Small intestine (tissue), 7 donors: Measurements from ENCODE around the gene DHRS2. TPM values are rescaled to one million over a fixed set of nuclear protein-coding genes. Genes with fewer than 3 reads are reported as not detected.
A peak's percentile ranks its signal among the peaks of the same experiment; 100 is the strongest.

Experiments
- DNase-seq, 2 donors: peaks; one replicate each; pipeline versions ENCODE4 v3.0.0 to v3.0.0-alpha.2; 2013
- FAIRE-seq: peaks from 2 replicates; lab custom pipeline; 2012; peaks lifted over from hg19 to GRCh38; lab: Jason Lieb, UNC
- H3K27ac ChIP-seq, 3 donors: one replicate each; pipeline ENCODE4 v1.5.1; 2013; ENCODE audit warnings: low read length in 2 of 3, mild to moderate bottlenecking in 2 of 3, control low read depth in 1 of 3, inconsistent platforms in 1 of 3, low read depth in 1 of 3, moderate library complexity in 1 of 3
- H3K27me3 ChIP-seq, 3 donors: one replicate each; pipeline ENCODE4 v1.6.1; 2013; ENCODE audit warnings: low read length in 3 of 3, inconsistent platforms in 1 of 3; ENCODE audit not compliant: control insufficient read depth in 3 of 3, insufficient read depth in 3 of 3
- H3K36me3 ChIP-seq, 3 donors: one replicate each; pipeline ENCODE4 v1.6.1; 2013; ENCODE audit warnings: low read length in 3 of 3, inconsistent platforms in 1 of 3, low read depth in 1 of 3, mild to moderate bottlenecking in 1 of 3, moderate library complexity in 1 of 3; ENCODE audit not compliant: control insufficient read depth in 3 of 3, insufficient read depth in 2 of 3
- H3K4me1 ChIP-seq, 3 donors: one replicate each; pipeline ENCODE4 v1.6.1; 2013; ENCODE audit warnings: low read length in 2 of 3, inconsistent platforms in 1 of 3, low read depth in 1 of 3, mild to moderate bottlenecking in 1 of 3, moderate library complexity in 1 of 3; ENCODE audit not compliant: control insufficient read depth in 3 of 3, insufficient read depth in 2 of 3
- H3K4me3 ChIP-seq, 3 donors: one replicate each; pipeline ENCODE4 v1.5.1; 2013; ENCODE audit warnings: low read length in 3 of 3, control low read depth in 1 of 3, inconsistent platforms in 1 of 3, low read depth in 1 of 3, mild to moderate bottlenecking in 1 of 3, moderate library complexity in 1 of 3
- H3K9me3 ChIP-seq, 2 donors: one replicate each; pipeline ENCODE4 v1.6.1; 2013; ENCODE audit warnings: low read depth in 1 of 2, low read length in 1 of 2; ENCODE audit not compliant: control insufficient read depth in 2 of 2, insufficient read depth in 1 of 2
- WGBS, 3 donors: extraction: QIAGEN DNeasy Blood & Tissue Kit; methylation state at CpG; one replicate each; pipeline ENCODE4 v1.1.7; 2013; 5-methylcytosine and 5-hydroxymethylcytosine counted together
- polyA plus RNA-seq, 4 donors: library from polyadenylated mRNA; stranded (reverse) in 3 of 4; unstranded in 1 of 4; fragments of 200-250 nt in 3 of 4; fragments of 120-200 nt in 1 of 4; gene quantifications; one replicate each; pipeline versions ENCODE4 v1.2.1 to v1.2.3, GENCODE V29; 2013
- donor health status: healthy with polysubstance abuse.
- donor health status: control.
- donor health status: control.
- donor health status: Bipolar disorder and iron deficiency.
- donor health status: healthy.

The DHRS2 gene
- polyA plus RNA-seq, 4 donors = 0.81 to 1.1 TPM; not detected in 2

DNA sequence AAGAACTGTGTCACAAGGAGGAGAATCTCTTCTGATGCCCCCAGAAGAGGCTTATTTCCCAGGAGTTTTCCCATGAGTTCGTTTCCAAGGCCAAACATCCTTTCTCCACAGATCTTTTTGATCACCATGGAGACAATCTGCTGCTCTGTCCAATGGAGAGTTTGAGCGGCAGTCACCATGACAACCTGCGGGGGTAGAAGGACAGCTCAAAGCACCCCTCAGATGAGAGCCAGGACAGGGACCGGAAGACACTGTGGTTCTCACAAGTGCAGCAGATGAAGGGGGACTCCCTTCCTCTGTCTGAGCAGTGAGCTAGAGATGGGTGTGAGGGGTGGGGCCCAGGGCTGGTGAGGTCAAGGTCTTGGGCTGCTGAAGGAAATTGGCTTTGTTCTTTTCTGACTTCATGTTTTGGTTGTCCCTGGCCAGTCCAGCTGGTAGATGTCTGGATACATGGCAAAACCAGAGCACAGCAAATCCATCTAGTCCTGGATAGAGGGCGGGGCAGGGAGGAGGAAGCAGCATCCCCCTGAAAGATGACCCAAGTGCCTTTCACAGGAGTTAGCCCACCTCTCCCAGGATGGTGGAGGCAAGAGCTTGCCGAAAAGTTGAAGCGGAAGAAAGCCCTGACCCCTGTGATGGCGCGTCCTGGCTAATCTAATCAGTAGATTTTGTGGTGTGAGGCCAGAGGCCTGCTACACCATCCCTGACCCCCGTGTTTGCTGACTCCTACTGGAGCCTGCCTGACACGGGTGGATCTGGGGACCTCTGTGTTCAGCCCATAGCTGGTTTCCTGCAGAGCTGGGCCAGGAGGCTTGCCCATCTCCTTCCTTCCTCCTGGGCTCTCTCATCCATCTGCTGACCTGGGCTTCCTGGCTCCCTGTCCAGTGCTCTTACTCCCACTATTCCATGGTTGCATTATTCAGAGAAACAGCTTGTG lies 24.4 kb downstream of the DHRS2 start:
- H3K4me3 ChIP-seq = no peak overlapping the region
- H3K36me3 ChIP-seq = no peaks in the 10 kb centered on the region
- FAIRE-seq (no peak), DNase-seq (peak in 1 of 2 donors; percentile 4)
- no peaks in the 10 kb centered on the region for H3K9me3 ChIP-seq
- H3K4me1 ChIP-seq = no peaks in the 10 kb centered on the region
- H3K27me3 ChIP-seq = peaks cover 0 to 2% (median 0%) of the 10 kb centered on the region in 3 donors
- WGBS, 3 donors = 78 to 80% (median 80%) methylated on average over 11 of the region's 11 CpGs
- no peak overlapping the region for H3K27ac ChIP-seq

DNA sequence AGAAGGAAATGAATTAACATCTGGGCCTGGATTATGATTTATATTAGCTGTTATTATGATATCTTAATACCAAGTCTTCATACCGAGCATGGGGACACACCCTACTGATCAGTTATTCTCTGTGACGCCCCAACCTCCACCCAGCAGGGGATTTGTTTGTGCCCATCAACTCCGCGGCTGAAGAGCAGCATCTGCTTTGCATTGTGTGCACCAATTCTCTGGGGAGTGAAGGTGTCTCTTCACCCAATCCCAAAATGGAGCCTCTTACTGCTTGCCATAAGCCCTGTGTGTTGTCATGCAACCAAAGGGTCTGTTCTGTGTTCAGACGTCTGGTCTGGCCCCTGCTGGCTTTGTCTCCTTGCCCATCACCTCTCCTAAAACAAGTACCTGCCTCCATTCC lies 25.4 kb downstream of the DHRS2 start:
- Histone ChIP-seq H3K9me3 (no peaks in the 10 kb centered on the region), H3K27me3 (peaks cover 0 to 2% (median 0%) of the 10 kb centered on the region in 3 donors), H3K27ac (no peak overlapping the region), H3K36me3 (no peaks in the 10 kb centered on the region), H3K4me1 (no peaks in the 10 kb centered on the region), H3K4me3 (no peak overlapping the region)
- WGBS, 3 donors = 67 to 79% (median 72%) methylated on average over 5 of the region's 5 CpGs
- no peak for FAIRE-seq
- DNase-seq = no peak

DNA sequence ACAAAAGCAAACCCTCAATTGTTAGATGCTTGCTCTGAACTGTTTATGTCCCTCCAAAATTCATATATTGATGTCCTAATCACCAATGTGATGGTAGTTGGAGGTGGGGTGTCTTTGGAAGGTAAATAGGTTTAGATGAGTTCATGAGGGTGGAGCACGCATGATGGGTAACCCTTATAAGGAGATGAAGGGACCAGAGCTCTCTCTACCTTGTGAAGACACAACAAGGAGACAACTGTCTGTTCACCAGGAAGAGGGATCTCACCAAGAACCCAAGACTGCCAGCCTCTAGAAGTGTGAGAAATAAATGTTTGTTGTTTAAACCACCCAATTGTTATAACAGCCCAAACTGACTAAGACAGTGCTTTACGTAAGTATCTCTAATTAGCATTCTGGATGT lies 27.0 kb downstream of the DHRS2 start:
- 93 to 95% (median 95%) methylated on average over 2 of the region's 2 CpGs for WGBS, 3 donors

DNA sequence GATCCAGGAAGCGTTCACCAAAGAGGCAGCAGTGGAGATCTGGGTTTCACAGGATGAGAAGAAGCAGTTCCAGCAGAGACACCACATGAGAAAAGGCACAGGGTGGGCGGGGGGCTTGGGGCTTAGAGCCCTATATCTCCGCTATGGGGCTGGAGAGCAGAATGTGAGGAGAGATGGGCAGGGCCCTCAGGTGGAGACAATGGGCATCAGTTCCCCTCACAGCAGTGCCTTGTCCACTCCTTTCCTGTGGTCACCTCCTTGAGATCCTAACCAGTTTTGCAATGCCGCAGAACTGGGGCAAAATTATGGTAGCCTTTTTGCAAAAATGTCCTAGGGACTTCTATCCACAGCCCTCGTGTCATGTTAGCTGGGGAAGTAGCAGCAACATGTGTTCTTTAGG lies 27.5 kb downstream of the DHRS2 start:
- WGBS, 3 donors = 68 to 78% (median 73%) methylated on average over 5 of the region's 5 CpGs
- Histone ChIP-seq H3K9me3 (no peaks in the 10 kb centered on the region), H3K27ac (no peak overlapping the region), H3K36me3 (no peaks in the 10 kb centered on the region), H3K4me3 (no peak overlapping the region), H3K27me3 (peaks cover 0 to 2% (median 0%) of the 10 kb centered on the region in 3 donors), H3K4me1 (no peaks in the 10 kb centered on the region)
- FAIRE-seq = no peak
- DNase-seq = no peak

More for the DNA sequence above, 27.0 kb downstream of the DHRS2 start:
- Histone ChIP-seq H3K27ac (no peak overlapping the region), H3K9me3 (no peaks in the 10 kb centered on the region), H3K36me3 (no peaks in the 10 kb centered on the region), H3K4me3 (no peak overlapping the region), H3K27me3 (peaks cover 0 to 2% (median 0%) of the 10 kb centered on the region in 3 donors), H3K4me1 (no peaks in the 10 kb centered on the region)
- FAIRE-seq (no peak), DNase-seq (no peak)

DNA sequence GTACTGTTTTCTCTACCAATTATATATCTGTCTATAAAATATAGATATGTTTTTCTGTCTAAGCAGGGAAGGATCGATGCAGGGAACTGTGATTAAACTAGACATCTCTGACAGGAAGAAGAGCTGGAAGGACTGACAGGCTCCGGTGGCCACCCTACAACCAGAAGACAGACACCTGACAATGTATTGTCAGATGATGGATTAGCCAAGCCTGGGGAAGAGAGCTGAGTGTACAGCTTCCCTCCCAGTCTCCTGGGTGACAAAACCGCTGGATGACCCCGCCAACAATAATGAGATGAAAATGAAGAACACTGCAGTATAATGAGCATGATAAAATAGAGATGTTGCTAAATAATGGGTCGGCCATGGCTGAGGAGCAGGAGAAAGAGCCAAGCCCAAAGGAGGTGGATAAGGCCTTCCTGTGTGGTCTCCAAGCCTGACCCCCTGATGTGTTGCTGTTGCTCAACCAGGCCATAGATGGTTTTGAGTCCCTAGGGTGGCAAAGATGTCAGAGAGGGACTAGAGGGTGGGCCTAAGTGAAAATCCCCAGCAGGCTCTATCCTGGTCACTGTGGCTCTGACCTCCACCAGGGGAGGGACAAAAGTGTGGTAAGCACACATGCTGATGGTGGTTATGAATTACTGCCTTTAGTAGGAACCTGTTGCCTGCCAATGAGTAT lies 28.2 kb downstream of the DHRS2 start:
- peaks cover 0 to 2% (median 0%) of the 10 kb centered on the region in 3 donors for H3K27me3 ChIP-seq
- H3K27ac ChIP-seq = no peak overlapping the region
- H3K36me3 ChIP-seq = no peaks in the 10 kb centered on the region
- no peaks in the 10 kb centered on the region for H3K9me3 ChIP-seq
- DNase-seq = no peak
- no peak overlapping the region for H3K4me3 ChIP-seq
- no peak for FAIRE-seq
- H3K4me1 ChIP-seq = no peaks in the 10 kb centered on the region
- WGBS, 3 donors = 86 to 94% (median 90%) methylated on average over 5 of the region's 5 CpGs

DNA sequence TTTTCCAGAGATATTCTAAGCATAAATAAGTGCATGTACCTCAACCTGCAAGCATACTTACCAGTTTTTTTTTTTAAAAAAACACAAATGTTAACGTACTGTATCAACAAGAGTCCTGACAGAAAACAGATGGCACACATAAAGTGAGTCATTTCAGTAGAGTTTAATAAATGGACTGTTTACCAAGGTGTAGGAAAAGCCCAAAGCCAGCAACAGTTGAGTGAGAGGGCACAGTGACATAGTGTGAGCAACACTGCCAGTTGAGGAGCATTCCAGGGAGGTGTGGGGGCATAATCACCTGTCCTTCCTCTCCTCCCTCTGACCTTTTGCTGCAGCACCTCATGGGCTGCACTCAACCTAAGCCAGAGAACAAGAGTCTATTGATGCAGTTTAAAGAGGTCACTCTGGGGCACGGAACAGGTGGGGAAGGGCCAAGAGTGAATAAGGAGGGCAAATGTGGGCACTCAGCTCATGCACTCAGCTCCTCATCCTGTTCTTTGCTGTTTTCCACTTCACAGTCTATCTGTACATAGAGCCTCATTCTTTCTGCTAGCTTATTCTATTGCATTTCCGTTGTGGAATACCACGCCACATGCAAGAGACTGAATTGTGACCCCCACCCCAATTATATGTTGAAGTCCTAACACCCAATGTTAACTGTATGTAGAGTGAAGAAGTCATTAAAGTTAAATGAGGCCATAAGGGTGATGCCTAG lies 29.3 kb downstream of the DHRS2 start:
- Histone ChIP-seq H3K27ac (no peak overlapping the region), H3K9me3 (no peaks in the 10 kb centered on the region), H3K4me3 (no peak overlapping the region), H3K36me3 (no peaks in the 10 kb centered on the region), H3K4me1 (no peaks in the 10 kb centered on the region), H3K27me3 (peaks cover 0 to 2% (median 0%) of the 10 kb centered on the region in 3 donors)
- FAIRE-seq (no peak), DNase-seq (no peak)
- WGBS, 3 donors = 34 to 52% (median 40%) methylated on average over 4 of the region's 4 CpGs

DNA sequence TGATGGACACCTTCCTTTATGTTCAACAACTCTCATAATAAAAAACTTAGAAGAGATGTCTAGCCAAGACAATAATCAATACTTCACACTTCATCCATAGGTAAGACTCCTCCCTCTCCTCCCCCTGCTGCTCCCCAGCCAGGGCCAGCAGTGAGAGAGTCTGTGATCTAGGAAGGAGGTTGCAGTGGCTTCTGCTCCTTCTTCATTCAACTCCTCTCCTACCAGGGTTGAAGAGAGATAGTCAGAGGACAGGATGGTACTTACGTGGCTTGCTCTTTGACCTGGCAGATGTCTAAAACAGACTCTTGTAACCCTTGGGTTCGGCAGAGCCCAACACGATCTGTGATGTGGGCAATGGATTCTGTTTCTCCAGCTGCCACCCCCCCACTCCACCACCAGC lies 31.0 kb downstream of the DHRS2 start:
- WGBS, 3 donors = 70 to 80% (median 72%) methylated on average over 3 of the region's 3 CpGs
- Histone ChIP-seq H3K27ac (no peak overlapping the region), H3K27me3 (peaks cover 0 to 1% (median 0%) of the 10 kb centered on the region in 3 donors), H3K4me1 (no peaks in the 10 kb centered on the region), H3K9me3 (no peaks in the 10 kb centered on the region), H3K4me3 (no peak overlapping the region), H3K36me3 (no peaks in the 10 kb centered on the region)
- DNase-seq (no peak), FAIRE-seq (no peak)

DNA sequence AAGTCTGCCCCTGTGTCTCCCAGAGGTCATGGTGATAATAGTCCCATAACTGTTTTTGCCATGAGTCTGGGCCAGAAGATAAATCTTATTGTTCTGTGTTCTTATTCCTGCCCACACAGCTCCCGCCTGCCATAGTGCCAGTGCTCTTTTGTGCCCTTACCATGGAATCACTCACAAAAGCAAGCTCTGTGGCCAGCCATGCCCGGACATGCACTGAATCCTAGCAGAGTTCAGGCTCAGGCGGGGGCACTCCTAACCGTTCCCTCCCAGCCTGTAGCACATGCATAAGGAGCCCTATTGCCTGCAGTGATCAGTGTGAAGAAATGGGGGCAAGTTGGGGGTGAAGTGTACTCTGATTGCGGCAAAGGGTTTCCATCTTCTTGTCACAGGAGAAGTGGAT lies 33.3 kb downstream of the DHRS2 start:
- Histone ChIP-seq H3K4me3 (no peak overlapping the region), H3K36me3 (no peaks in the 10 kb centered on the region), H3K27ac (no peak overlapping the region), H3K27me3 (no peaks in the 10 kb centered on the region), H3K4me1 (no peaks in the 10 kb centered on the region), H3K9me3 (peaks cover 0 to 4% of the 10 kb centered on the region in 2 donors)
- no peak for DNase-seq
- no peak for FAIRE-seq
- 91 to 96% (median 94%) methylated on average over 5 of the region's 5 CpGs for WGBS, 3 donors
